Activated CD8-positive, alpha-beta T cell treated with anti-CD3 and anti-CD28 coated beads, Interleukin-2, amount 10 ng/mL, durations not matched to agents 7 days and 5 days (primary cell): ENCODE data around the gene TMEM52B. TPM values are rescaled to one million over a fixed set of nuclear protein-coding genes. Genes with fewer than 3 reads are reported as not detected.

Experiments
- ATAC-seq: fragments of 150-1000 bp; cut with Tn5 transposase; one replicate; pipeline ENCODE4 v1.10.0; 2021; ENCODE audit warnings: moderate library complexity
- CTCF ChIA-PET: fragments of 350-600 bp; sonication (Branson Sonifier 250); formaldehyde crosslinking; loops from one replicate; lab custom pipeline; 2021; ENCODE audit warnings: antibody characterized with exemption; lab: Charles Lee
- POLR2A ChIA-PET: fragments of 350-600 bp; sonication (Branson Sonifier 250); formaldehyde crosslinking; loops from one replicate; lab custom pipeline; 2021; ENCODE audit warnings: antibody characterized with exemption; lab: Charles Lee
- DNase-seq: peaks from one replicate; pipeline ENCODE4 v3.0.0-alpha.2; 2020
- H3K27ac Mint-ChIP-seq: one replicate; pipeline ENCODE4 v1.8.0; 2021; ENCODE audit warnings: mild to moderate bottlenecking, mixed read lengths
- H3K27me3 Mint-ChIP-seq: one replicate; pipeline ENCODE4 v1.8.0; 2021; ENCODE audit warnings: low read depth, mixed read lengths
- H3K36me3 Mint-ChIP-seq: one replicate; pipeline ENCODE4 v1.8.0; 2021; ENCODE audit warnings: low read depth, mixed read lengths
- H3K4me1 Mint-ChIP-seq: one replicate; pipeline ENCODE4 v1.8.0; 2021; ENCODE audit warnings: low read depth, mixed read lengths
- H3K4me3 Mint-ChIP-seq: one replicate; pipeline ENCODE4 v1.8.0; 2021; ENCODE audit warnings: mild to moderate bottlenecking, mixed read lengths
- H3K9me3 Mint-ChIP-seq: one replicate; pipeline ENCODE4 v1.8.0; 2022; ENCODE audit warnings: mixed read lengths; ENCODE audit not compliant: insufficient read depth
- total RNA-seq, 2 experiments: library from RNA; stranded (reverse); gene quantifications; one replicate each; pipeline ENCODE4 v1.2.3, GENCODE V29; 2021

Gene TMEM52B
- total RNA-seq, 2 experiments from 2014 or later = not detected

DNA sequence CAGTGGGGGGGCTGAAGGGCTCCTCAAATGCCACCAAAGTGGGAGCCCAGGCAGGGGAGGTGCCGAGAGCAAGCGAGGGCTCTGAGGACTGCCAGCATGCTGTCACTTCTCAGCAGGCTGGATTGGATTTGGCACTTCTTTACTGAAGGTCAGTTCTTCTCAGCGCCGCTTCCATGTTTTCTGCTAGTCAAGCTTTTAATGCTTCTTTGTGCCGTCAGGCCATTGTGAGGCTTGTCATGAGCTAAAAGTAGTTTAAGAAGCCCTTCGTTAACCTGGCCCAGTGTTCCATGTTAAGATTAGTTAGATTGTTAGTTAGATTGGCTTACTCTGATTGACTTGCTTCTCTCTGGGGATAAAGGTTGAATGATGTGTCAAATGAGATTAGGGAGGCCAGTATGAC lies 47.3 kb downstream of the TMEM52B start:
- CTCF ChIA-PET = interaction anchor here (0.7 to 2.3 kb wide), 2 partner anchors 10 to 31 kb away, joined by 3 to 12 read pairs; no protein-coding TSS in a partner anchor

DNA sequence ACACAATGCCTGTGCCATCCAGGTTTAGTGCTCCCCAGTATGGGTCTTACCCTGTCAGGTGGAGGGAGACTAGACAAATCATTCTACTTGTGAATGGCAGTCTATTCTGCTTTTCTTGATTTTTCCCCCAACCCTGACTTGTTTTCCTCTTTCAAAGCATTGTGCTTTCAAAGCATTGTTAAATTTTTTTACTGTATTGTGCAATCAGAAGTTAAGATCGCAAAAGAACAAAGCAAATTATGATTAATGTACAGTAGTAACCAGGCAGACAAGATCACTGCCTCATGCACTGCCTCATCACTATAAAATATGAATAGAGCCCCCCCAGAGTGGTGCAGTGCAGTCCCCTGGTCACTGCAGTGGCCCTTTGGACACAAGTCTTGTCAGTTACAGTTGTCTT lies 47.9 kb downstream of the TMEM52B start:
- H3K4me3 Mint-ChIP-seq = no peak overlapping the region
- peaks cover 15% of the 10 kb centered on the region for H3K4me1 Mint-ChIP-seq
- ChIA-PET POLR2A (interaction anchor here (1.1 kb wide), 1 partner anchor 14 kb away, joined by 4 read pairs; the partner anchor contains the start of gene GABARAPL1), CTCF (interaction anchor here (0.7 to 2.3 kb wide), 3 partner anchors 9 to 262 kb away, joined by 3 to 12 read pairs (median 4); no protein-coding TSS in a partner anchor)
- H3K27me3 Mint-ChIP-seq = no peaks in the 10 kb centered on the region
- peaks cover 37% of the 10 kb centered on the region for H3K36me3 Mint-ChIP-seq
- ATAC-seq (no peak), DNase-seq (no peak)
- H3K27ac Mint-ChIP-seq = no peak overlapping the region
- H3K9me3 Mint-ChIP-seq = peaks cover 8% of the 10 kb centered on the region

More for the DNA sequence above, 47.3 kb downstream of the TMEM52B start:
- POLR2A ChIA-PET = no interaction called here
- Mint-ChIP-seq H3K36me3 (peaks cover 43% of the 10 kb centered on the region), H3K4me3 (no peak overlapping the region), H3K9me3 (peaks cover 4% of the 10 kb centered on the region), H3K4me1 (peaks cover 15% of the 10 kb centered on the region), H3K27me3 (no peaks in the 10 kb centered on the region), H3K27ac (no peak overlapping the region)
- ATAC-seq = no peak
- DNase-seq = no peak

DNA sequence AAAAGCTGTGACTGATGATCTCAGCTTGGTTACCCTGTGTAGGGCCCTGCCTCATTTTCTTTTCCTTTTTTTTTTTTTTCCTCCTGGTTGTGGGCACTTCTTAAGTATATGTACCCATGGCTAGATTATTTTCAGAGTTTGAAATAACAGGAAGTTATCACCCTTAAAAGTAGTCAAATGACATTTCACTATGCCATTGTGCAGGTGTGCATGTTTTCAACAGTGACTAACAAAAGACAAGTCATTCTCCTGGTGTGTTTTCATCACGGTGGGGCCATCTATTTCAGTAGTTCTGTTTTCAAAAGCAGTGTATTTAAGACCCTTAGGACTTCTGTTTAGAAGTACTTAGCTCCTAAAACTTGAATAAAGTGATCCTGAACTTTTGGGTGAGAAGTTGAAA lies 48.8 kb downstream of the TMEM52B start:
- Mint-ChIP-seq H3K27ac (no peak overlapping the region), H3K4me3 (no peak overlapping the region)
- no peak for ATAC-seq

DNA sequence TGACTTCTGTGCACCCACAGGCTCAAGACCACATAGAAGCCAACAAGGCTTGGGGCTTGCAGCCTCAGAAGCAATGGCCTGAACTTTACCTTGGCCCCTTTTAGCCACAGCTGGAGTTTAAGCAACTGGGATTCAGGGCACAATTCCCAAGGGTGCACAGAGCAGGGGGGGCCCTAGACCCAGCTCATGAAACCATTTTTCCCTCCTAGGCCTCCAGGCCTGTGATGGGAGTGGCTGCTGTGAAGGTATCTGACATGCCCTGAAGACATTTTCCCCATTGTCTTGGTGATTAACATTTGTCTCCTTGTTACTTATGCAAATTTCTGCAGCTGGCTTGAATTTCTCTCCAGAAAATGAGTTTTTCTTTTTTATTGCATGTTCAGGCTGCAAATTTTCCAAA lies 55.7 kb downstream of the TMEM52B start:
- Mint-ChIP-seq H3K36me3 (peaks cover 33% of the 10 kb centered on the region), H3K27me3 (no peaks in the 10 kb centered on the region), H3K27ac (no peak overlapping the region), H3K9me3 (peaks cover 13% of the 10 kb centered on the region), H3K4me3 (no peak overlapping the region), H3K4me1 (peaks cover 28% of the 10 kb centered on the region)
- POLR2A ChIA-PET = interaction anchor here (0.7 to 0.8 kb wide), 2 partner anchors 70 to 373 kb away, joined by 3 read pairs; no protein-coding TSS in a partner anchor
- CTCF ChIA-PET = interaction anchor here (0.8 to 2.1 kb wide), 3 partner anchors 66 to 444 kb away, joined by 3 to 6 read pairs (median 3); no protein-coding TSS in a partner anchor
- no peak for ATAC-seq
- DNase-seq = no peak

More for the DNA sequence above, 48.8 kb downstream of the TMEM52B start:
- peaks cover 9% of the 10 kb centered on the region for H3K9me3 Mint-ChIP-seq
- ChIA-PET POLR2A (interaction anchor here (1.1 kb wide), 1 partner anchor 15 kb away, joined by 4 read pairs; the partner anchor contains the start of gene GABARAPL1), CTCF (interaction anchor here (1.2 to 2.3 kb wide), 2 partner anchors 8 to 261 kb away, joined by 4 to 12 read pairs; no protein-coding TSS in a partner anchor)
- H3K36me3 Mint-ChIP-seq = peaks cover 28% of the 10 kb centered on the region
- peaks cover 15% of the 10 kb centered on the region for H3K4me1 Mint-ChIP-seq
- no peaks in the 10 kb centered on the region for H3K27me3 Mint-ChIP-seq
- no peak for DNase-seq

DNA sequence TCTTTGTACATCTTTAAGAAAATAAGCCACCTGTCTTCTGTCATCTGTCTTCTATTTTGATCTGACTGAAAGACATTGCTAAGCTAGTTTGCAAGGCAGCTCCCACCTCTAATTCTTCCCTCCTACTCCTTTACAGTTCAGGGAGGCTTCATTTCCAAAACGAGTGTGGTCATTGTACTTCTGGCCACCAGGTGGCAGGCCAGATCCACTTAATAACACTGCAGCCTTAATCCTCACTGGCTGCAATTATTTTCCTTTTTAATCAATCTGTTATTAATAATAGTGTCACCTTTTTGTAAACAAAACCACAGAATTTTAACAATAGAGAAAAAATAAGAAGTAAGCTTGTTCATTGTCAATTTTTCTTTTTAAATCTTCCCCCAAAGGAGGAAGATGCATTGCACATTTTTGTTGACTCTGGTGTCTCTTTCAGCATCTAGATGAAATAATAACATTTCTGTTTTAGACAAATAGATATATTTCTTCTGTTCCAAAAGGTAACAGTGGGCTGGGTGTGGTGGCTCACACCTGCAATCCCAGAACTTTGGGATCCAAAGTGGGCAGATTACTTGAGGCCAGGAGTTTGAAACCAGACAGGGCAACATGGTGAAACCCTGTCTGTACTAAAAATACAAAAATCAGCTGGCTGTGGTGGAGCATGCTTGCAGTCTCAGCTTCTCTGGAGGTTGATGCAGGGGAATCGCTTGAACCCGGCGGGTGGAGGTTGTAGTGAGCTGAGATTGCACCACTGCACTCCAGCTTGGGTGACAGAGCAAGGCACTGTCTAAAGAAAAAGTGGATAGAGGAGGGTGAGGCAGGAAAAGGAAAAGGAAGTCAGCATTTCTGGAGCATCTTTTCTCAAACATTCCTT lies 57.2 kb downstream of the TMEM52B start:
- H3K4me3 Mint-ChIP-seq = no peak overlapping the region
- POLR2A ChIA-PET = interaction anchor here (0.6 to 1.0 kb wide), 3 partner anchors 133 to 152 kb away, joined by 3 to 4 read pairs (median 3); no protein-coding TSS in a partner anchor
- peak; percentile 53 for DNase-seq

DNA sequence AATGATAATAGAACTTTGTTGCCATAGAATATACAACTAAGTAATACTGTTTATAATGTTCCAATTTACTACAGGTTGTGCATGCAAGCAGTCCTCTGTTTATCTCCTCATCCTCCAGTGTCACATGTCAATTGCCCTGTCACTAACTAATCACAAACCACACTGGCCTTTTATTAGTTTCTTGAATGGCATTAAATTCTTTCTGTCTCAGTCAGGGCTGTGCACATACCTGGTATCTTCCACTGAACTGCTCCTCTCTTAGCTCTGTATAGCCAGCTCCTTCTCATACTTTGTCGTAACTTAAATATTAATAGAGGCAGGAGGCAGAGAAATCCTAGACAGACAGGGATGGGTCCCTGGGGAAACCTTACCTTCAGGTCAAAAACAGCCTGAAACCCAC lies 57.9 kb downstream of the TMEM52B start:
- CTCF ChIA-PET = interaction anchor here (0.7 to 3.2 kb wide), 37 partner anchors 9 to 1250 kb away, joined by 3 to 32 read pairs (median 6); partner anchors contain the start of gene GABARAPL1
- Mint-ChIP-seq H3K27ac (no peak overlapping the region), H3K9me3 (peaks cover 10% of the 10 kb centered on the region), H3K27me3 (no peaks in the 10 kb centered on the region), H3K36me3 (peaks cover 33% of the 10 kb centered on the region), H3K4me1 (peaks cover 34% of the 10 kb centered on the region), H3K4me3 (no peak overlapping the region)
- POLR2A ChIA-PET = interaction anchor here (1.0 kb wide), 1 partner anchor 149 kb away, joined by 3 read pairs; no protein-coding TSS in a partner anchor
- ATAC-seq (no peak), DNase-seq (no peak)

More for the DNA sequence above, 57.2 kb downstream of the TMEM52B start:
- H3K4me1 Mint-ChIP-seq = peaks cover 32% of the 10 kb centered on the region
- H3K36me3 Mint-ChIP-seq = peaks cover 33% of the 10 kb centered on the region
- peak; percentile 58 for ATAC-seq
- H3K9me3 Mint-ChIP-seq = peaks cover 13% of the 10 kb centered on the region
- peak overlapping the region; percentile 40 for H3K27ac Mint-ChIP-seq
- CTCF ChIA-PET = interaction anchor here (0.6 to 3.2 kb wide), 51 partner anchors 8 to 516 kb away, joined by 3 to 32 read pairs (median 5); partner anchors contain the start of gene GABARAPL1
- no peaks in the 10 kb centered on the region for H3K27me3 Mint-ChIP-seq

DNA sequence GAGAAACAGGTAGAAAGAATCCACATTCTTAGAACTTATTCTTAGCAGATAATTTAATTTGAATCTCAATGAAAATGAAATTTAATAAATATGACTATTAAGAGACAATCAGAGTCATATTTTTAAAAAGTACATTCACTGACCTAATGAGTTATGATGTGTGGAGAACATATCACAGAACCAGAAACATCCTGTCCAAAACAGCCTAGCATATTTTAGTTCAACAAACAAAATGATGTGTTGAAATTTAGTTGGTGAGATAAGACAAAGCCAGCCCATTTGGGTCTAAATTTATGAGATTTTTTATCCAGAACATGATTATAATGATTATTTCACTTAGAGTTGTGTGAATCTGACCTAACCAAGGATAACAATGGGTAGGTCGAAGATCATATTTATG lies 59.7 kb downstream of the TMEM52B start:
- CTCF ChIA-PET = interaction anchor here (1.0 to 1.1 kb wide), 2 partner anchors 128 to 512 kb away, joined by 3 read pairs; no protein-coding TSS in a partner anchor
- POLR2A ChIA-PET = no interaction called here
- Mint-ChIP-seq H3K27me3 (no peaks in the 10 kb centered on the region), H3K9me3 (peaks cover 8% of the 10 kb centered on the region), H3K4me1 (peaks cover 49% of the 10 kb centered on the region), H3K27ac (no peak overlapping the region), H3K4me3 (no peak overlapping the region), H3K36me3 (peaks cover 33% of the 10 kb centered on the region)
- no peak for ATAC-seq
- DNase-seq = no peak

DNA sequence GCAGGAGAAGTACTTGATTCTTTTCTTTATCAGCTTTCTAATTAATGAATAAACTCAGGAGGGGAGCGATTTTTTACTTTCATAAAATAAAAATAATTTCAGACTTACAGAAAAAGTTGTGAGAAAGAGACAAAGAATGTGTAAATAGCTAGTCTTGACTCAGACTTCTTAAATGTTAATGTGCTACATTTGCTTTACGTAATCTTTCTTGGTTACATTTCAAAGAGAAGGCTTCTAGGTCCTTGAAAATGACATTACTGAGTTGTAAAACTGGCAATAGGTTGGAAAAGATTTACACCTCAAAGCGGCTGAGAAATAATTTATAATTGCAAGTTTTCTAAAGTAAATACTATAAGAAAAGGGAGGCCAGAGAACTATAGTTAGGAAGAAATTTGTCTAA lies 62.5 kb downstream of the TMEM52B start:
- Mint-ChIP-seq H3K4me1 (peaks cover 49% of the 10 kb centered on the region), H3K9me3 (no peaks in the 10 kb centered on the region), H3K27me3 (no peaks in the 10 kb centered on the region), H3K27ac (no peak overlapping the region), H3K36me3 (peaks cover 15% of the 10 kb centered on the region), H3K4me3 (no peak overlapping the region)
- ChIA-PET CTCF (interaction anchor here (1.1 kb wide), 1 partner anchor 124 kb away, joined by 3 read pairs; no protein-coding TSS in a partner anchor), POLR2A (no interaction called here)
- DNase-seq (no peak), ATAC-seq (no peak)

Other genes starting within 250 kb of the TMEM52B start
- not detected for gene CLEC2A, start 246.7 kb upstream of the TMEM52B start, total RNA-seq
- 1 to 10 TPM; 4.8 to 6.3 TPM for gene CLEC12A, start 207.6 kb upstream of the TMEM52B start, total RNA-seq
- gene CLEC1B, start 179.9 kb upstream of the TMEM52B start, total RNA-seq = not detected
- gene CLEC12B, start 168.4 kb upstream of the TMEM52B start, total RNA-seq = under 1 TPM; 0.31 to 0.87 TPM
- not detected for gene CLEC9A, start 148.3 kb upstream of the TMEM52B start, total RNA-seq
- not detected for gene CLEC1A, start 80.0 kb upstream of the TMEM52B start, total RNA-seq
- gene CLEC7A, start 48.8 kb upstream of the TMEM52B start, total RNA-seq = not detected
- gene OLR1, start 6.9 kb upstream of the TMEM52B start, total RNA-seq = not detected
- 10 to 100 TPM; 15.1 to 17.0 TPM for gene GABARAPL1, start 33.8 kb downstream of the TMEM52B start, total RNA-seq
- gene KLRD1, start 128.8 kb downstream of the TMEM52B start, total RNA-seq = 1 to 10 TPM; 7.6 to 8.8 TPM
- 100 to 1,000 TPM; 117 to 123 TPM for gene KLRK1, start 211.0 kb downstream of the TMEM52B start, total RNA-seq
- gene KLRC4, start 230.7 kb downstream of the TMEM52B start, total RNA-seq = 1 to 10 TPM; 3.6 to 4.9 TPM
- 1 to 10 TPM; 1.3 to 2.1 TPM for gene KLRC3, start 241.6 kb downstream of the TMEM52B start, total RNA-seq